Endothelial cell of umbilical vein (primary cell): Measurements from ENCODE around the gene NOP9.

Experiments used
- CTCF ChIP-seq, 2 donors: IDR thresholded peaks; 1 replicate in 1 of 2; 2 replicates in 1 of 2; pipeline ENCODE4 v1.5.1; 2011; ENCODE audit warnings: low read length in 2 of 2, mild to moderate bottlenecking in 2 of 2, moderate library complexity in 2 of 2, control low read depth in 1 of 2, inconsistent platforms in 1 of 2, low read depth in 1 of 2; ENCODE audit not compliant: insufficient read depth in 1 of 2; ENCODE audit errors: extremely low read depth in 1 of 2
- EZH2 ChIP-seq: IDR thresholded peaks from 2 replicates; pipeline ENCODE4 v1.6.1; 2012; ENCODE audit warnings: borderline replicate concordance, low read depth, mild to moderate bottlenecking, moderate library complexity, low read length, inconsistent platforms; ENCODE audit not compliant: severe bottlenecking
- FOS ChIP-seq: IDR thresholded peaks from 2 replicates; pipeline ENCODE4 v1.6.1; 2011; ENCODE audit warnings: mild to moderate bottlenecking, low read length, moderate library complexity, borderline replicate concordance; ENCODE audit not compliant: insufficient read depth
- GATA2 ChIP-seq: IDR thresholded peaks from 2 replicates; pipeline ENCODE4 v1.7.0; 2011; ENCODE audit warnings: low read depth, mild to moderate bottlenecking, moderate library complexity, mixed read lengths, low read length; ENCODE audit not compliant: insufficient read length, insufficient read depth
- MAX ChIP-seq: IDR thresholded peaks from 2 replicates; pipeline ENCODE4 v1.6.1; 2011; ENCODE audit not compliant: insufficient read depth, insufficient read length
- MYC ChIP-seq: IDR thresholded peaks from one replicate; pipeline ENCODE4 v1.6.1; 2011; ENCODE audit warnings: mild to moderate bottlenecking, low read depth, low read length
- POLR2A ChIP-seq: IDR thresholded peaks from 2 replicates; pipeline ENCODE4 v1.6.1; 2012; ENCODE audit warnings: low read depth, mild to moderate bottlenecking, control low read depth, low read length
- POLR2AphosphoS5 ChIP-seq: IDR thresholded peaks from 2 replicates; pipeline ENCODE4 v1.6.1; 2012; ENCODE audit warnings: low read depth, mild to moderate bottlenecking, control low read depth, low read length, moderate library complexity; ENCODE audit not compliant: insufficient read depth

GRCh38 chr14:24324024-24324423, 24.4 kb downstream of the NOP9 start:
- TF ChIP-seq EZH2 (no peak), CTCF (IDR thresholded peaks at IDR 0.05; ENCODE audit: extremely low read depth in 1 of 2, insufficient read depth in 1 of 2, low read depth in 1 of 2, low read length in 2 of 2) (no peak), POLR2A (no peak), GATA2 (no peak), POLR2AphosphoS5 (no peak), FOS (no peak), MAX (no peak), MYC (no peak)
